RWPE1 (cell line): ENCODE data around the gene CASD1.

Experiments used
- CTCF ChIA-PET: fragments of 350-600 bp; sonication (Branson Sonifier 250); formaldehyde crosslinking; extraction: SDS; loops from one replicate; lab custom pipeline; 2021; lab: Yijun Ruan, JAX
- POLR2A ChIA-PET: fragments of 400-600 bp; formaldehyde crosslinking; extraction: SDS; loops from one replicate; lab custom pipeline; 2020; ENCODE audit warnings: antibody characterized with exemption; ENCODE audit not compliant: low non-redundant PET; lab: Yijun Ruan, JAX
- DNase-seq: peaks from one replicate; pipeline ENCODE4 v3.0.0; 2012; ENCODE audit warnings: low spot score
- H3K27ac ChIP-seq: fragments of 450-650 bp; 2 replicates; pipeline ENCODE4 v1.5.1; 2017
- CTCF ChIP-seq: fragments of 450-650 bp; conservative IDR thresholded peaks from 2 replicates; pipeline ENCODE4 v1.5.1; 2017; ENCODE audit warnings: low read depth, mild to moderate bottlenecking

Gene CASD1

GRCh38 chr7:94509264-94509886 is at the start of gene CASD1:
Gene CASD1, plus strand, starts transcription at chr7:94509809. Its CDS starts 276 bp downstream, at chr7:94510085.
- no peak for TF ChIP-seq CTCF
- ChIA-PET CTCF (interaction anchor here (0.6 kb wide), 1 partner anchor 608 kb away, joined by 3 read pairs; no protein-coding TSS in a partner anchor), POLR2A (no interaction called here)
- peak; percentile 31 for DNase-seq
- peak within 1 kb of the TSS; percentile 83 for H3K27ac ChIP-seq

- no peak overlapping the region for H3K27ac ChIP-seq
- DNase-seq = no peak
- CTCF ChIA-PET = no interaction called here
- TF ChIP-seq CTCF = no peak
- POLR2A ChIA-PET = no interaction called here
Measured at GRCh38 chr7:94466516-94466915, 43.1 kb upstream of the CASD1 start.

- ChIA-PET POLR2A (no interaction called here), CTCF (no interaction called here)
- no peak for DNase-seq
- no peak overlapping the region for H3K27ac ChIP-seq
- no peak for TF ChIP-seq CTCF
Measured at GRCh38 chr7:94471604-94472003, 38.0 kb upstream of the CASD1 start.

- no peak for TF ChIP-seq CTCF
- ChIA-PET POLR2A (no interaction called here), CTCF (no interaction called here)
- DNase-seq = no peak
- H3K27ac ChIP-seq = no peak overlapping the region
Measured at GRCh38 chr7:94472608-94473007, 37.0 kb upstream of the CASD1 start.

- POLR2A ChIA-PET = no interaction called here
- CTCF ChIA-PET = no interaction called here
- no peak for DNase-seq
- no peak for TF ChIP-seq CTCF
- H3K27ac ChIP-seq = no peak overlapping the region
Measured at GRCh38 chr7:94476251-94476840, 33.3 kb upstream of the CASD1 start.

GRCh38 chr7:94477878-94478277 is 31.7 kb upstream of the CASD1 start:
- POLR2A ChIA-PET = no interaction called here
- no peak for TF ChIP-seq CTCF
- H3K27ac ChIP-seq = no peak overlapping the region
- no peak for DNase-seq
- CTCF ChIA-PET = no interaction called here
